RWPE1 (cell line): Measurements from ENCODE around the gene TNPO3.

Experiments used
- CTCF ChIA-PET: fragments of 350-600 bp; sonication (Branson Sonifier 250); formaldehyde crosslinking; extraction: SDS; loops from one replicate; lab custom pipeline; 2021; lab: Yijun Ruan, JAX
- POLR2A ChIA-PET: fragments of 400-600 bp; formaldehyde crosslinking; extraction: SDS; loops from one replicate; lab custom pipeline; 2020; ENCODE audit warnings: antibody characterized with exemption; ENCODE audit not compliant: low non-redundant PET; lab: Yijun Ruan, JAX
- DNase-seq: peaks from one replicate; pipeline ENCODE4 v3.0.0; 2012; ENCODE audit warnings: low spot score
- H3K27ac ChIP-seq: fragments of 450-650 bp; 2 replicates; pipeline ENCODE4 v1.5.1; 2017
- TF ChIP-seq, protein P1 (sequence below): fragments of 450-650 bp; conservative IDR thresholded peaks from 2 replicates; pipeline ENCODE4 v1.5.1; 2017; ENCODE audit warnings: low read depth, mild to moderate bottlenecking

The TNPO3 gene

GRCh38 chr7:129024125-129024524 lies 30.8 kb downstream of the TNPO3 start:
- ChIA-PET CTCF (no interaction called here), POLR2A (no interaction called here)
- no peak overlapping the region for H3K27ac ChIP-seq
- TF ChIP-seq, protein P1, sequence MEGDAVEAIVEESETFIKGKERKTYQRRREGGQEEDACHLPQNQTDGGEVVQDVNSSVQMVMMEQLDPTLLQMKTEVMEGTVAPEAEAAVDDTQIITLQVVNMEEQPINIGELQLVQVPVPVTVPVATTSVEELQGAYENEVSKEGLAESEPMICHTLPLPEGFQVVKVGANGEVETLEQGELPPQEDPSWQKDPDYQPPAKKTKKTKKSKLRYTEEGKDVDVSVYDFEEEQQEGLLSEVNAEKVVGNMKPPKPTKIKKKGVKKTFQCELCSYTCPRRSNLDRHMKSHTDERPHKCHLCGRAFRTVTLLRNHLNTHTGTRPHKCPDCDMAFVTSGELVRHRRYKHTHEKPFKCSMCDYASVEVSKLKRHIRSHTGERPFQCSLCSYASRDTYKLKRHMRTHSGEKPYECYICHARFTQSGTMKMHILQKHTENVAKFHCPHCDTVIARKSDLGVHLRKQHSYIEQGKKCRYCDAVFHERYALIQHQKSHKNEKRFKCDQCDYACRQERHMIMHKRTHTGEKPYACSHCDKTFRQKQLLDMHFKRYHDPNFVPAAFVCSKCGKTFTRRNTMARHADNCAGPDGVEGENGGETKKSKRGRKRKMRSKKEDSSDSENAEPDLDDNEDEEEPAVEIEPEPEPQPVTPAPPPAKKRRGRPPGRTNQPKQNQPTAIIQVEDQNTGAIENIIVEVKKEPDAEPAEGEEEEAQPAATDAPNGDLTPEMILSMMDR: no peak
- no peak for DNase-seq

DNA sequence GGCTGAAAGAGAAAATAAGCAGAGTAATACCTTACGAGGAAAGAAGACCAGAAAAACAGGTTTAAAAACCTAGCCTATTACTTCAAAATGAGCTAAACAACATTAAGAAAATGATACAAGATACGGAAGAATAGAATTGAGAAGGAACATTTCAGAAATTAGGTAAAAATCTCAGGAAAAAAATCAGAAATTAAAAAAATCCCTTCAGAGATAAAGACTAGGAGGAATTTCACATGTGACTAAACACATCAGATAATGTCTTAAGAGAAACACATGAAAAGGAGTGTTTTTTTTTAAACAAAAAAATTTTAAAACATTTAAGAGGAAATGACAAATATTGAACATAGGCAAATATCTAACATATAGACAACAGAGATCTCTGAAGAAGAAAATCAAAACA lies 33.3 kb downstream of the TNPO3 start:
- POLR2A ChIA-PET: no interaction called here
- H3K27ac ChIP-seq: no peak overlapping the region
- CTCF ChIA-PET: interaction anchor here (0.7 kb wide), 2 partner anchors 53 to 91 kb away, joined by 3 to 6 read pairs; no protein-coding TSS in a partner anchor

GRCh38 chr7:129017933-129018538 lies 36.9 kb downstream of the TNPO3 start:
- ChIA-PET POLR2A (no interaction called here), CTCF (no interaction called here)
- no peak for DNase-seq
- TF ChIP-seq, protein P1: no peak
- H3K27ac ChIP-seq: no peak overlapping the region

More for the DNA sequence above, 33.3 kb downstream of the TNPO3 start:
- no peak for DNase-seq
- TF ChIP-seq, protein P1: no peak

- no peak overlapping the region for H3K27ac ChIP-seq
- DNase-seq: no peak
- TF ChIP-seq, protein P1: no peak
- ChIA-PET POLR2A (no interaction called here), CTCF (interaction anchor here (0.6 kb wide), 1 partner anchor 28 kb away, joined by 3 read pairs; no protein-coding TSS in a partner anchor)
These were observed 37.6 kb downstream of the TNPO3 start for GRCh38 chr7:129017264-129017663.

GRCh38 chr7:129014501-129015101 lies 40.3 kb downstream of the TNPO3 start:
- POLR2A ChIA-PET: no interaction called here
- TF ChIP-seq, protein P1: no peak
- H3K27ac ChIP-seq: no peak overlapping the region
- no peak for DNase-seq
- CTCF ChIA-PET: no interaction called here

DNA sequence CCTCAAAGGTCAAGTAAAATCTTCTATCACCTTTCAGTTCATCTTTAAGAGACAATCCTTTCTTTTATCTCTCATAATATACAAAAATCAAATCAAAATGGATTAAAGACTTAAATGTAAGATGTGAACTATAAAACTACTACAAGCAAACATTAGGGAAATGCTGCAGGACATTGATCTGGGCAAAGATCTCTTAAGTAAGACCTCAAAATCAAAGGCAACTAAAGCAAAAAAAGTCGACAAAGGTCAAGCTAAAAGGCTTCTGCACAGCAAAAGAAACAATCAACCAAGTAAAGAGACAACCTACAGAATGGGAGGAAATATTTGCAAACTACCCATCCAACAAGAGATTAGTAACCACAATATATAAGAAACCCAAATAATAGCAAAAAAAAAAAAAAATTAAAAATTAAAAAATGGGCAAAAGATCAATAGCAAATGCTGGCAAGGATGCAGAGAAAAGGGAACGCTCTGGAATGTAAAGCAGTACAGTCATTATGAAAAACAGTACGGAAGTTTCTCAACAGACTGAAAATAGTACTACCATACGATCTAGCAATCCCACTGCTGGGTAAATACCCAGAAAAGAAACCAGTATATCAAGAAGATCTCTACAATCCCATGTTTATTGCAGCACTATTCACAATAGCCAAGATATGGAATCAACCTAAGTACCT lies 41.7 kb downstream of the TNPO3 start:
- TF ChIP-seq, protein P1: no peak
- no peak overlapping the region for H3K27ac ChIP-seq
- CTCF ChIA-PET: no interaction called here
- POLR2A ChIA-PET: no interaction called here
- no peak for DNase-seq
